Lower leg skin (tissue), 3 donors: ENCODE measurements around the gene EYS.

Source experiments
- CTCF ChIP-seq, 3 donors: fragments of 450-650 bp; IDR thresholded peaks; one replicate each; pipeline ENCODE4 v1.5.1; 2016; ENCODE audit warnings: antibody characterized with exemption in 3 of 3, mild to moderate bottlenecking in 3 of 3, moderate library complexity in 2 of 3
- POLR2A ChIP-seq, 2 donors: fragments of 450-650 bp; IDR thresholded peaks; one replicate each; pipeline ENCODE4 v1.6.1; 2016 to 2017; ENCODE audit warnings: antibody characterized with exemption in 2 of 2, mild to moderate bottlenecking in 1 of 2, moderate library complexity in 1 of 2

GRCh38 chr6:65501045-65501444 lies 206.0 kb downstream of the EYS start:
- no peak for TF ChIP-seq POLR2A (IDR thresholded peaks at IDR 0.05)
- no peak for TF ChIP-seq CTCF (IDR thresholded peaks at IDR 0.05)
